Activated T-cell treated with anti-CD3 and anti-CD28 coated beads, Interleukin-2, amount 50 U/mL, for 72 hours (primary cell): Measurements from ENCODE around the gene RC3H2. TPM values are rescaled to one million over a fixed set of nuclear protein-coding genes. Genes with fewer than 3 reads are reported as not detected.

Experiments used
- ATAC-seq, 2 donors: fragments of 150-1000 bp; cut with Tn5 transposase; replicated peaks in 1 of 2; 2 replicates each; pipeline ENCODE4 v1.10.0; 2021; ENCODE audit warnings: moderate library complexity in 2 of 2, mild to moderate bottlenecking in 1 of 2
- DNase-seq, 2 donors: peaks; one replicate each; pipeline ENCODE4 v3.0.0; 2021 to 2022; ENCODE audit warnings: mixed read lengths in 1 of 2
- H3K27ac Mint-ChIP-seq: one replicate; pipeline ENCODE4 v1.8.0; 2022; ENCODE audit warnings: mild to moderate bottlenecking, moderate library complexity, mixed read lengths
- H3K27me3 Mint-ChIP-seq: one replicate; pipeline ENCODE4 v1.8.0; 2022; ENCODE audit warnings: low read depth, mixed read lengths
- H3K36me3 Mint-ChIP-seq, 2 donors: one replicate each; pipeline ENCODE4 v1.8.0; 2022; ENCODE audit warnings: mixed read lengths in 2 of 2, mild to moderate bottlenecking in 1 of 2; ENCODE audit not compliant: insufficient read depth in 2 of 2
- H3K4me1 Mint-ChIP-seq: one replicate; pipeline ENCODE4 v1.8.0; 2022; ENCODE audit warnings: low read depth, mixed read lengths
- H3K4me3 Mint-ChIP-seq, 2 donors: one replicate each; pipeline ENCODE4 v1.8.0; 2022; ENCODE audit warnings: mild to moderate bottlenecking in 2 of 2, mixed read lengths in 2 of 2, moderate library complexity in 2 of 2
- H3K9me3 Mint-ChIP-seq, 2 donors: one replicate each; pipeline ENCODE4 v1.8.0; 2022; ENCODE audit warnings: mixed read lengths in 2 of 2
- total RNA-seq, 2 donors: library from RNA; stranded (reverse); gene quantifications; one replicate each; pipeline ENCODE4 v1.2.3, GENCODE V29; 2022

The RC3H2 gene
- total RNA-seq, 2 donors from 2014 or later = 33.7 to 35.6 TPM

DNA sequence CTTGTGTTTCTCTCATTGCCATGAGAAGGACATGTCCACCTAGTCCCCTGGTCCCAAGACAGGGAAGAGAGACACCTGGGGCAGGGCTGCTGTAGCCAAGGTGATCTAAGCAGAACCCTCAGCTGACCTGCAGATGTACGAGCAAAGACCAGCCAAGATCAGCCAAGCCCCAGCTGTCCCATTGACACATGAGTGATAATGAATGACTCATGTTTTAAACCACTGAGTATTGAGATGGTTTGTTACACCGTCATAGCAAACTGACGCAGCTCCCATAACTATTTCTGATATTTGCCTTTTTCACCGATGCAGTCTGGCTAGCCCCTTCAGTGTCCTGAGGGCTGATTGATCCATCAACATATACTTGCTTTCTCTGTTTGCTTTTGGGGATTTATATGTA lies 98.5 kb downstream of the RC3H2 start:
- H3K4me1 Mint-ChIP-seq = peaks cover 25% of the 10 kb centered on the region
- H3K27me3 Mint-ChIP-seq = no peaks in the 10 kb centered on the region
- peaks cover 3 to 11% of the 10 kb centered on the region in 2 donors for H3K9me3 Mint-ChIP-seq
- DNase-seq (peak; percentile 33 to 46), ATAC-seq (peak; percentile 22 to 56)
- peak overlapping the region; percentile 31 to 44 for H3K4me3 Mint-ChIP-seq
- peaks cover 8 to 13% of the 10 kb centered on the region in 2 donors for H3K36me3 Mint-ChIP-seq
- H3K27ac Mint-ChIP-seq = peak overlapping the region; percentile 88

GRCh38 chr9:122800066-122801060 lies 104.8 kb downstream of the RC3H2 start, which contains the start of gene OR1K1:
OR1K1 (plus strand) TSS chr9:122800123; CDS start chr9:122800123, 0 bp downstream.
- DNase-seq (no peak), ATAC-seq (no peak)
- no peaks in the 10 kb centered on the region for H3K4me1 Mint-ChIP-seq
- no peak within 1 kb of the TSS for H3K27ac Mint-ChIP-seq
- peaks cover 0 to under 1% of the 10 kb centered on the region in 2 donors for H3K9me3 Mint-ChIP-seq
- no peaks in the 10 kb centered on the region for H3K27me3 Mint-ChIP-seq
- H3K36me3 Mint-ChIP-seq = peaks cover 0 to under 1% of the 10 kb centered on the region in 2 donors
- H3K4me3 Mint-ChIP-seq = no peak within 1 kb of the TSS

GRCh38 chr9:122797316-122798063 lies 107.7 kb downstream of the RC3H2 start:
- no peak for DNase-seq
- H3K4me1 Mint-ChIP-seq = no peaks in the 10 kb centered on the region
- no peaks in the 10 kb centered on the region for H3K36me3 Mint-ChIP-seq
- H3K27ac Mint-ChIP-seq = no peak overlapping the region
- no peak overlapping the region for H3K4me3 Mint-ChIP-seq
- ATAC-seq = peak; percentile 31 to 58
- H3K9me3 Mint-ChIP-seq = peaks cover 0 to 1% of the 10 kb centered on the region in 2 donors
- no peaks in the 10 kb centered on the region for H3K27me3 Mint-ChIP-seq

Other genes starting within 250 kb of the RC3H2 start
- gene OR1B1, start 247.7 kb downstream of the RC3H2 start, total RNA-seq = not detected
- not detected for gene OR1L1, start 243.6 kb downstream of the RC3H2 start, total RNA-seq
- not detected for gene OR1L3, start 230.2 kb downstream of the RC3H2 start, total RNA-seq
- gene OR1L4, start 181.4 kb downstream of the RC3H2 start, total RNA-seq = not detected
- gene OR1L6, start 163.1 kb downstream of the RC3H2 start, total RNA-seq = not detected
- not detected for gene OR5C1, start 116.4 kb downstream of the RC3H2 start, total RNA-seq
- not detected for gene OR1K1, start 105.2 kb downstream of the RC3H2 start, total RNA-seq
- gene PDCL, start 76.8 kb downstream of the RC3H2 start, total RNA-seq = 10 to 100 TPM; 14.2 to 18.7 TPM
- 10 to 100 TPM; 10.0 TPM for gene ZBTB6, start 8.0 kb upstream of the RC3H2 start, total RNA-seq
- 10 to 100 TPM in 1 of 2 donors, 1 to 10 TPM in 1; 8.1 to 11.0 TPM for gene ZBTB26, start 26.2 kb upstream of the RC3H2 start, total RNA-seq
- 10 to 100 TPM; 33.1 TPM for gene RABGAP1, start 35.7 kb upstream of the RC3H2 start, total RNA-seq
- 1 to 10 TPM; 1.3 to 1.6 TPM for gene GPR21, start 128.3 kb upstream of the RC3H2 start, total RNA-seq